H9 (cell line): ENCODE data around the gene SDK2. TPM values are rescaled to one million over a fixed set of nuclear protein-coding genes. Genes with fewer than 3 reads are reported as not detected.

Experiments
- DNase-seq: peaks from one replicate; pipeline ENCODE4 v3.0.0-alpha.2; 2017
- H2AFZ ChIP-seq: one replicate; pipeline ENCODE4 v1.6.1; 2013; ENCODE audit warnings: mild to moderate bottlenecking, low read length, control low read depth, moderate library complexity
- H2AK5ac ChIP-seq: 2 replicates; pipeline ENCODE4 v1.6.1; 2013; ENCODE audit warnings: low read length, control low read depth, mixed read lengths; ENCODE audit not compliant: insufficient read length
- H2BK120ac ChIP-seq: one replicate; pipeline ENCODE4 v1.6.1; 2013; ENCODE audit warnings: low read depth, mild to moderate bottlenecking, low read length, control low read depth, inconsistent platforms; ENCODE audit not compliant: poor library complexity, severe bottlenecking
- H2BK12ac ChIP-seq: 2 replicates; pipeline ENCODE4 v1.6.1; 2013; ENCODE audit warnings: low read length, control low read depth, mixed read lengths, low read depth; ENCODE audit not compliant: insufficient read length
- H2BK15ac ChIP-seq: 2 replicates; pipeline ENCODE4 v1.6.1; 2013; ENCODE audit warnings: low read depth, low read length, control low read depth
- H2BK20ac ChIP-seq: one replicate; pipeline ENCODE4 v1.6.1; 2013; ENCODE audit warnings: low read depth, mild to moderate bottlenecking, low read length, control low read depth, inconsistent platforms; ENCODE audit not compliant: poor library complexity, severe bottlenecking
- H2BK5ac ChIP-seq: 2 replicates; pipeline ENCODE4 v1.6.1; 2013; ENCODE audit warnings: low read length, control low read depth, mixed read lengths; ENCODE audit not compliant: insufficient read length
- H3K14ac ChIP-seq: 2 replicates; pipeline ENCODE4 v1.6.1; 2013; ENCODE audit warnings: low read length, control low read depth; ENCODE audit not compliant: insufficient read depth
- H3K18ac ChIP-seq: 2 replicates; pipeline ENCODE4 v1.6.1; 2013; ENCODE audit warnings: low read depth, mild to moderate bottlenecking, mixed read lengths, low read length, control low read depth; ENCODE audit not compliant: insufficient read length
- H3K23ac ChIP-seq: 2 replicates; pipeline ENCODE4 v1.6.1; 2013; ENCODE audit warnings: low read length, control low read depth, mixed read lengths, low read depth; ENCODE audit not compliant: insufficient read length
- H3K23me2 ChIP-seq: 2 replicates; pipeline ENCODE4 v1.6.1; 2013; ENCODE audit warnings: low read depth, mild to moderate bottlenecking, mixed read lengths, low read length, control low read depth; ENCODE audit not compliant: insufficient read length, poor library complexity, severe bottlenecking
- H3K27ac ChIP-seq: 2 replicates; pipeline ENCODE4 v1.5.1; 2013; ENCODE audit warnings: low read length, control low read depth, mixed read lengths, low read depth; ENCODE audit not compliant: insufficient read length
- H3K27me3 ChIP-seq: 2 replicates; pipeline ENCODE4 v1.6.1; 2013; ENCODE audit warnings: low read length, control low read depth, inconsistent platforms; ENCODE audit not compliant: insufficient read depth
- H3K4ac ChIP-seq: 2 replicates; pipeline ENCODE4 v1.6.1; 2013; ENCODE audit warnings: low read depth, mild to moderate bottlenecking, control low read depth, inconsistent platforms, low read length, moderate library complexity
- H3K4me1 ChIP-seq: 2 replicates; pipeline ENCODE4 v1.6.1; 2013; ENCODE audit warnings: low read length, control low read depth, inconsistent platforms; ENCODE audit not compliant: insufficient read depth
- H3K4me2 ChIP-seq: 2 replicates; pipeline ENCODE4 v1.6.1; 2013; ENCODE audit warnings: low read length, control low read depth, mixed read lengths; ENCODE audit not compliant: insufficient read length, insufficient read depth
- H3K56ac ChIP-seq: 2 replicates; pipeline ENCODE4 v1.6.1; 2013; ENCODE audit warnings: low read depth, mild to moderate bottlenecking, mixed read lengths, low read length, control low read depth; ENCODE audit not compliant: insufficient read length
- H3K79me1 ChIP-seq: 2 replicates; pipeline ENCODE4 v1.6.1; 2013; ENCODE audit warnings: low read depth, mild to moderate bottlenecking, moderate library complexity, low read length, control low read depth, inconsistent platforms; ENCODE audit not compliant: insufficient read depth, poor library complexity, severe bottlenecking
- H3K79me2 ChIP-seq: 2 replicates; pipeline ENCODE4 v1.6.1; 2013; ENCODE audit warnings: low read length, control low read depth, inconsistent platforms; ENCODE audit not compliant: insufficient read depth
- H3K9ac ChIP-seq: 2 replicates; pipeline ENCODE4 v1.6.1; 2013; ENCODE audit warnings: low read length, control low read depth, mixed read lengths; ENCODE audit not compliant: insufficient read length; ENCODE audit errors: extremely low read depth
- H3K9me3 ChIP-seq: one replicate; pipeline ENCODE4 v1.6.1; 2013; ENCODE audit warnings: low read depth, low read length, inconsistent platforms; ENCODE audit not compliant: control insufficient read depth
- H3T11ph ChIP-seq: one replicate; pipeline ENCODE4 v1.6.1; 2013; ENCODE audit warnings: mild to moderate bottlenecking, low read length, control low read depth, inconsistent platforms
- H4K20me1 ChIP-seq: one replicate; pipeline ENCODE4 v1.6.1; 2013; ENCODE audit not compliant: control insufficient read depth, insufficient read length, insufficient read depth
- H4K5ac ChIP-seq: 2 replicates; pipeline ENCODE4 v1.6.1; 2013; ENCODE audit warnings: low read depth, mild to moderate bottlenecking, mixed read lengths, low read length, control low read depth; ENCODE audit not compliant: insufficient read length
- H4K8ac ChIP-seq: replicated peaks from 2 replicates; pipeline ENCODE4 v1.6.1; 2013; ENCODE audit warnings: low read length, control low read depth, mixed read lengths, low read depth; ENCODE audit not compliant: insufficient read length
- H4K91ac ChIP-seq: 2 replicates; pipeline ENCODE4 v1.6.1; 2013; ENCODE audit warnings: low read depth, mild to moderate bottlenecking, moderate library complexity, mixed read lengths, low read length, control low read depth; ENCODE audit not compliant: insufficient read length
- H3K27ac Mint-ChIP-seq, 3 experiments: 2 replicates in 2 of 3; 3 replicates in 1 of 3; pipeline ENCODE4 v1.8.0; 2020 to 2021; ENCODE audit warnings: mixed read lengths in 3 of 3, mild to moderate bottlenecking in 1 of 3, moderate library complexity in 1 of 3
- H3K27me3 Mint-ChIP-seq: 2 replicates; pipeline ENCODE4 v1.8.0; 2021; ENCODE audit warnings: low read depth, mild to moderate bottlenecking, moderate library complexity, mixed read lengths
- H3K36me3 Mint-ChIP-seq, 3 experiments: 2 replicates in 2 of 3; 3 replicates in 1 of 3; pipeline ENCODE4 v1.8.0; 2020 to 2021; ENCODE audit warnings: low read depth in 3 of 3, mixed read lengths in 3 of 3; ENCODE audit not compliant: insufficient read depth in 1 of 3
- H3K4me1 Mint-ChIP-seq, 2 experiments: 2 replicates each; pipeline ENCODE4 v1.8.0; 2020; ENCODE audit warnings: mixed read lengths in 2 of 2
- H3K4me3 Mint-ChIP-seq, 2 experiments: 2 replicates in 1 of 2; 3 replicates in 1 of 2; pipeline ENCODE4 v1.8.0; 2020 to 2021; ENCODE audit warnings: mild to moderate bottlenecking in 2 of 2, mixed read lengths in 2 of 2, moderate library complexity in 1 of 2
- H3K9me3 Mint-ChIP-seq, 2 experiments: 2 replicates in 1 of 2; 3 replicates in 1 of 2; pipeline ENCODE4 v1.8.0; 2020; ENCODE audit warnings: mild to moderate bottlenecking in 2 of 2, mixed read lengths in 2 of 2, moderate library complexity in 1 of 2
- WGBS: extraction: QIAGEN DNeasy Blood & Tissue Kit; methylation state at CpG from one replicate; pipeline ENCODE4 v1.1.7; 2013; ENCODE audit warnings: missing lambda C conversion rate, low lambda C conversion rate, mixed read lengths; ENCODE audit not compliant: insufficient read length; ENCODE audit errors: extremely low coverage; 5-methylcytosine and 5-hydroxymethylcytosine counted together
- total RNA-seq: library from RNA; stranded (reverse); gene quantifications from 2 replicates; pipeline ENCODE4 v1.2.1, GENCODE V29; 2021
- TF ChIP-seq, protein P1 (sequence below): fragments of 200-600 bp; sonication (generic); conservative IDR thresholded peaks from 3 replicates; pipeline ENCODE4 v1.8.0; 2021; ENCODE audit warnings: antibody characterized with exemption, mild to moderate bottlenecking

Gene SDK2
- total RNA-seq, 1 experiment from 2014 or later, result 9.1 TPM

DNA sequence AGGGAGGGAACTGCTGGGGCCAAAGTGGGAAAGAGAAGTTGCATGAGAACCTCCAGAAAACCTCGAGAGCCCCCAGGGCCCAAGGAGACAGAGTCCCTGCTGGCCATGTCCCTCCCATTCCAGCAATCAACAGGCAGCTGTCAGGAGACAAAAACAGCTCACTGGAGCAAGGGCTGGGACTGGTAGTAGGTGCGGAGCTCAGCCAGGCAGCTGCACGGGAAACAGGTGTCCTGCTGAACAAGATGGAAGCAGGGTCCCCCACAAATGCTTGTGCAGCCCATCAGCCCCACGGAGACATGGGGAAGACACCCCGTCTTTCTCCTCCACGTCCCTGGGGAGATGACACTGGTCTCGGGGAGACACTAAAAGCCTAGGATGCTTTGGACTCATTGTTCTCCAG, 34.5 kb downstream of the SDK2 start:
- Mint-ChIP-seq H3K4me3 (no peak overlapping the region), H3K4me1 (peaks cover 38 to 57% of the 10 kb centered on the region in 2 experiments), H3K36me3 (peaks cover 0 to 8% (median 5%) of the 10 kb centered on the region in 3 experiments; a peak in 2 of 7 replicates), H3K27me3 (peaks cover 7% of the 10 kb centered on the region), H3K9me3 (no peaks in the 10 kb centered on the region), H3K27ac (no peak overlapping the region)
- H3K9ac ChIP-seq, result no peak overlapping the region
- TF ChIP-seq, protein P1, sequence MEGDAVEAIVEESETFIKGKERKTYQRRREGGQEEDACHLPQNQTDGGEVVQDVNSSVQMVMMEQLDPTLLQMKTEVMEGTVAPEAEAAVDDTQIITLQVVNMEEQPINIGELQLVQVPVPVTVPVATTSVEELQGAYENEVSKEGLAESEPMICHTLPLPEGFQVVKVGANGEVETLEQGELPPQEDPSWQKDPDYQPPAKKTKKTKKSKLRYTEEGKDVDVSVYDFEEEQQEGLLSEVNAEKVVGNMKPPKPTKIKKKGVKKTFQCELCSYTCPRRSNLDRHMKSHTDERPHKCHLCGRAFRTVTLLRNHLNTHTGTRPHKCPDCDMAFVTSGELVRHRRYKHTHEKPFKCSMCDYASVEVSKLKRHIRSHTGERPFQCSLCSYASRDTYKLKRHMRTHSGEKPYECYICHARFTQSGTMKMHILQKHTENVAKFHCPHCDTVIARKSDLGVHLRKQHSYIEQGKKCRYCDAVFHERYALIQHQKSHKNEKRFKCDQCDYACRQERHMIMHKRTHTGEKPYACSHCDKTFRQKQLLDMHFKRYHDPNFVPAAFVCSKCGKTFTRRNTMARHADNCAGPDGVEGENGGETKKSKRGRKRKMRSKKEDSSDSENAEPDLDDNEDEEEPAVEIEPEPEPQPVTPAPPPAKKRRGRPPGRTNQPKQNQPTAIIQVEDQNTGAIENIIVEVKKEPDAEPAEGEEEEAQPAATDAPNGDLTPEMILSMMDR, result no peak
- H2BK120ac ChIP-seq, result no peak overlapping the region
- DNase-seq, result no peak
- no peak overlapping the region for H2AFZ ChIP-seq
- H3K79me1 ChIP-seq, result no peaks in the 10 kb centered on the region
- H3K14ac ChIP-seq, result no peak overlapping the region
- peaks cover 2% of the 10 kb centered on the region; the same call in 1 of the 2 replicates for H3K4me1 ChIP-seq
- no peaks in the 10 kb centered on the region for H4K20me1 ChIP-seq
- H3K79me2 ChIP-seq, result no peaks in the 10 kb centered on the region
- no peak overlapping the region for H3K27ac ChIP-seq
- H3K23me2 ChIP-seq, result no peaks in the 10 kb centered on the region
- H2BK20ac ChIP-seq, result no peak overlapping the region
- no peak overlapping the region for H3K4me2 ChIP-seq
- H4K91ac ChIP-seq, result no peak overlapping the region
- H2BK12ac ChIP-seq, result no peak overlapping the region
- H2BK15ac ChIP-seq, result no peak overlapping the region
- no CpG with 5 or more reads among the region's 7 CpGs for WGBS
- no peaks in the 10 kb centered on the region for H3K27me3 ChIP-seq
- no peak overlapping the region for H3K4ac ChIP-seq
- no peak overlapping the region for H3K56ac ChIP-seq
- H3K9me3 ChIP-seq, result no peaks in the 10 kb centered on the region
- no peak overlapping the region for H2BK5ac ChIP-seq
- no peak overlapping the region for H3T11ph ChIP-seq
- no peak overlapping the region for H3K23ac ChIP-seq
- no peak overlapping the region for H4K5ac ChIP-seq
- H2AK5ac ChIP-seq, result no peak overlapping the region
- H3K18ac ChIP-seq, result no peak overlapping the region
- H4K8ac ChIP-seq, result no peak overlapping the region
